Stimulated activated CD8-positive, alpha-beta memory T cell treated with anti-CD3 and anti-CD28 coated beads, Interleukin-12 subunit alpha, Interleukin-12 subunit beta, amount 100 ng/mL, for 24 hours (primary cell): Measurements from ENCODE around the gene MORC1.

ENCODE experiments used
- DNase-seq: peaks from one replicate; pipeline ENCODE4 v3.0.0-alpha.2; 2020; ENCODE audit errors: extremely low read depth

The MORC1 gene

GRCh38 chr3:108936924-108937689 is 180.8 kb downstream of the MORC1 start:
- no peak for DNase-seq

GRCh38 chr3:108931035-108931434 is 186.9 kb downstream of the MORC1 start:
- DNase-seq = no peak

GRCh38 chr3:108918866-108919265 is 199.1 kb downstream of the MORC1 start:
- DNase-seq = no peak

- peak; percentile 1 for DNase-seq
Measured at GRCh38 chr3:108914774-108915641, 202.9 kb downstream of the MORC1 start.

GRCh38 chr3:108909799-108910198 is 208.1 kb downstream of the MORC1 start:
- DNase-seq = no peak
